CD4-positive, alpha-beta T cell treated with Interleukin-2 at 100 ng/mL for 4 hours (primary cell): ENCODE measurements around the gene OR8J3.
"Not testable (repeated sequence)": the region's sequence is repeated elsewhere in the genome, so short reads cannot be mapped to it uniquely, and the experiment has no call there.

Source experiments
- DNase-seq: peaks from one replicate; pipeline ENCODE4 v3.0.0-alpha.2; 2020; ENCODE audit warnings: low spot score

OR8J3 gene, protein sequence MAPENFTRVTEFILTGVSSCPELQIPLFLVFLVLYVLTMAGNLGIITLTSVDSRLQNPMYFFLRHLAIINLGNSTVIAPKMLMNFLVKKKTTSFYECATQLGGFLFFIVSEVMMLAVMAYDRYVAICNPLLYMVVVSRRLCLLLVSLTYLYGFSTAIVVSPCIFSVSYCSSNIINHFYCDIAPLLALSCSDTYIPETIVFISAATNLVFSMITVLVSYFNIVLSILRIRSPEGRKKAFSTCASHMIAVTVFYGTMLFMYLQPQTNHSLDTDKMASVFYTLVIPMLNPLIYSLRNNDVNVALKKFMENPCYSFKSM

DNA sequence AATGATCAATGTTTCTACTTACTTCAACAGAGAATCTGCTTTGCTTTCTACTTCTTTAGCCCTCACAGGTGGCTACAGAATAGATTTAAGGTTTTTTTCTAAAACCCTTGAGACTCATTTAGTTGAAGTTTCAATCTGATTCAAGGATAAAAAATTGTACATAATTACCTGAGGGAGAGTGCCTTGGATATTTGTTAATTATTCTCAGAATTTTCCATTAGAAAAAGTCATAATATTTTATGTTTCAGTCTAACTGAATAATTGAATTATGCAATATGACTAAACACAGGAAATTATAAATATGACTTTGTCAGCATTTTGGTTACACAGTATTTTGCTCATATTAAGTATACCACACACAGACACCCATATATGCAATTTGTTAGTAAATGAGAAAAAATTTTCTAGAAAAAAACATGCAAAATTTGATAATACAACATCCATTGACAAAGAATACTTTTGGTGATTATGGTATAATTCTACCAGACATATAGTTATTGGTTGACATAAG lies at the start of gene OR8J3:
TSS of gene OR8J3 (minus strand) at position 51 of the 511 bp plus-strand sequence. CDS start 2,483 bp downstream, outside the sequence.
- no peak for DNase-seq

DNA sequence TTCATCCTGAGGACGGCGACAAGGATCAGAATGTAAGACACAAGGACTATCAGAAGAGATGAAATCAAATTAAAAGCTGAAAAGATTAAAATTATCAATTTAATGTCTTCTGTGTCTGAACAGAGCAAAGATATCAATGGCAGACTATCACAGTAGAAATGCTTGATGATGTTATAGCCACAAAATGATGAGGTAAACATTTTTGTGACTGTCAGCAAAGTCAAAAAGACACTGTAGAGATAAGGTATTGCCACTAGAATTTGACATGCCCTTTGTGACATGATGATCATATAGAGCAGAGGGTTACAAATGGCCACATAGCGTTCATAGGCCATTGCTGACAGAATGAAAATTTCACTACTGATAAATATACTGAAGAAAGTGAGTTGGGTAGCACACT lies 48.6 kb upstream of the OR8J3 start:
- DNase-seq = no peak

DNA sequence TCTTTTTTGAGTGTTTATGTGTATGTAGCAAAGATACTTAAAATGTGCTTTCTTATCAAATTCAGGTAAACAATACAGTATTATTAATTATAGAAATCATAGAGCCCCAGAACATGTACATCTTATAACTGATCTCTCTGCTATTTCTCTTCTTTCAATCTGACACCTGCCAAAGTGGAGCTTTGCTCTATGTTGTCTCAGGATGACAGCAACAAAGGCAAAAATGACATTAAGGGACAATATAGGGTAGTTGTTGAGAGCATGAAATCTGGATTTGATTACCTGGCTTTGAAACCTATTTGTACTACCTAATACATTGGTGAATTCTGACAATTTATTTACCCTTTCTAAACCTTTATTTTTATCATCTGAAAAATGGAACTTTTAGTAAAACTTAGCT lies 43.5 kb upstream of the OR8J3 start:
- DNase-seq = no peak

DNA sequence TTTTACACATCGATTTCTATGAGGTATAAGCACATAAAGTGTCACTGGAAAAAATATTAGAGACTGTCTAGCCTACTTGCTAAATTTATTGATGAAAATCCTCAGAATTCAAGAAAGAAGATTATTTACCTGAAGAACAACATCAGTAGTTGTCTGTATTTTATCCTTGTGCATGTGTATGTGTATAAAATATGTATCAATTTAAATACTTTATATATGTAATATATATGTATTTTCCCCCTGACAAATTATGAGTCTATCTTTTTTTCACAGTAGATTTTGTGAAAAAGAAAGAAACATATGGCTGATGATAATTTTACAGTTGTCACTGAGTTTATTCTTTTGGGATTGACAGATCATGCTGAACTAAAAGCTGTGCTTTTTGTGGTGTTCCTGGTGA lies 36.3 kb upstream of the OR8J3 start, which contains the start of gene OR5J2:
TSS of gene OR5J2 (plus strand) at position 301 of the 400 bp plus-strand sequence. CDS start at position 301, 0 bp downstream.
- DNase-seq = no peak

DNA sequence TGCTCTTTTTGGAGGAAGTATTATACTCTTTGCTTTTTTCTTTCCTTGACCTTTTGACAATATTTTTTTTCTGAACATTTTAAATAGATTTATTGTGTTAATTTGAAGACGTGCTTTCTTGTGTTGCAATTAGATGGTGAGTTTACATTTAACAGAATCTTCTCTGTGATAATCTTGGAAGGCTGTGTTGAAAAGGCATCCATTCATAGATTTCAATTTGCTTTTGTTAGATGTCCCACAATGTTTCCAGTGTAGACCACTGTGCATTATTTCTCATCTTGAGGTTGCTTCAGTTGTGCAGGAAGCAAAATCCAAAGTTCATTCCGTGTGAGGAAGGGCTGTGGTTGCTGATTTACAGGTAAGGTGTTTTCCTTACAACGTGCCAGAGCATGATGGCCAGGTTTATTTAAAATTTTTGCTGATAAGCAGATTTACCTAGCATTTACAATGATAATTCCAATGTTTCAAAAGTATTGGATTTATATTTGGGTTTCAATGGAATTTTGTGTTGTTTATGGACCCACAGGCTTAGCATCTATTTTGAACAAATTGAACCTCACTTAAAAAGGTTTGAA lies 32.3 kb upstream of the OR8J3 start:
- no peak for DNase-seq

DNA sequence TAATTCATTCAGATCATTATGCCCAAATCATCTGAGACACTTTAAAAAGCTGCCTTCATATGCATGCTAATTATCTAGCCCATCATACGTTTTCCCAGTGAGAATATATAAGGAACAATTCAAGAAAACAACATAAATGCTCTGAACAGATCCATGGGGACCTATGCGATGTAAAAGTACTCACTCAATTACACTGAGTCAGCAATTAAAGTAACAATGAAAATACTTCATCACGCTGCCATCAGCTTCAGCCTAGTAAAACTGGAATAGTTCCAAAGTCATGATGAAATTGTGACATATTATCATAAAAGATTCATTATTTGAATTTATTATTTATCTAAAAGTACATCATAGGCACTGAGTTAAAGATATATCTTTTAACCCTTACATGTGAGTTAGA lies 23.8 kb upstream of the OR8J3 start:
- no peak for DNase-seq

DNA sequence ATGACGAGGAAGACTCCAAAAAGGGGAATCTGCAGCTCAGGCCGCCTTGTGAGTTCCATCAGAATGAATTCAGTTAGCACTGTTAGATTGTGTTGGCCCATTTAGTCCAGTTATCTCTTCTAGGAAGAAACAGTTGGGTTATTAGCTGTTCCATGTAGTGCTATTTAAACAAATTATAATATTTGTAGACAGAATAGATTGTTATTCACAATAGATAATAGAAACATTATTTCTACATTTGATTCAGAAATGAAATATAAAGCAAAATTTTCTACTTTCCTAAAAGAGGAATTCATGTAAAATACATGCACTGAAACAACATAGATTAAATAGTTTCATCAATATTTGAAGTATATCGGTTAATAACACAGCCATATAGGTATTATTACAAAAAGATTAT lies 20.2 kb upstream of the OR8J3 start, which contains the start of gene OR8K5:
TSS of gene OR8K5 (minus strand) at position 101 of the 400 bp plus-strand sequence. CDS start at position 101, 0 bp downstream.
- no peak for DNase-seq

DNA sequence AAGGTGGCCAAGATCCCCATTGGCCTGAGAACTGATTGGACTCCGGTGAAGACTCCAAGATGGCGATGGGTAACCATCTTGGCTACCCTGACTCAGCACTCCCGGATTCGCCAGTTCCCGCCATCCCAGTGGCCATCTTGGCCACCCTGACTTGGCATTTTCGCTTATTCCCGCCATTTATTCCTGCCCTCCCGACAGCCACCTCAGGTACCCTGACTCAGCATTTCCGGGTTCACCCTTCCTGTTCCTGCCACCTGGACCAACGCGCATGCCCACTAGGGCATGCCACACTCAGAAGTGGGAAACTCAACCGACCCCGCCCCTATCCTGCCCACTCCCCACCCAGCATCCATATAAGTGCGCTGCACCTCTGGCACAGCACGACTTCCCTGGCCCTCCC lies 12.3 kb upstream of the OR8J3 start:
- no peak for DNase-seq

DNA sequence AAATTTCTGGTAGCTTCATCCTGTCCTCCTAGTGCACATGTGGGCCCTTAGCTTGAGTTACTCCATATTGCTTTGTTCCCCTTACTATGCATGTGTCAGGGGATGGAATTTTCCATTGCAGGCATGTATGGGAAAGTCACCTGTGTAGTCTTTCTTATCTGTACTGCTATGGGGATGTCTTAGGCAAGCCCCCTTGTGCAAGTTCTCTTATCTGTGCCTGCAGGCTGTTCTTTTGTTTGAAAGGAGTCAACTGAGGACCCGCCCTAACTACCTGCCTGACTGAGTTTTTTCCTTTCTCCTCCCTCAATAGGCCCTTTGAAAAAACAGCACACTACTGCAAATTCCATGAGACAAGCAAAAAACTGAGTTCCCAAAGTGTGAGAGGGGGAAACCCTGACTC lies 11.4 kb upstream of the OR8J3 start:
- DNase-seq = no peak

DNA sequence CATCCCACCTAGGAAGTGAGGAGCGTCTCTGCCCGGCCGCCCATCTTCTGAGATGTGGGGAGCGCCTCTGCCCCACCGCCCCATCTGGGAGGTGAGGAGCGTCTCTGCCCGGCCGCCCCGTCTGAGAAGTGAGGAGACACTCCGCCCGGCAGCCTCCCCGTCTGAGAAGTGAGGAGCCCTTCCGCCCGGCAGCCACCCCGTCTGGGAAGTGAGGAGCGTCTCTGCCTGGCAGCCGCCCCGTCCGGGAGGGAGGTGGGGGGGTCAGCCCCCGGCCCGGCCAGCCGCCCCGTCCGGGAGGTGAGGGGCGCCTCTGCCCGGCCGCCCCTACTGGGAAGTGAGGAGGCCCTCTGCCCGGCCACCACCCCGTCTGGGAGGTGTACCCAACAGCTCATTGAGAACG lies 3.7 kb upstream of the OR8J3 start:
- not testable (repeated sequence) for DNase-seq

DNA sequence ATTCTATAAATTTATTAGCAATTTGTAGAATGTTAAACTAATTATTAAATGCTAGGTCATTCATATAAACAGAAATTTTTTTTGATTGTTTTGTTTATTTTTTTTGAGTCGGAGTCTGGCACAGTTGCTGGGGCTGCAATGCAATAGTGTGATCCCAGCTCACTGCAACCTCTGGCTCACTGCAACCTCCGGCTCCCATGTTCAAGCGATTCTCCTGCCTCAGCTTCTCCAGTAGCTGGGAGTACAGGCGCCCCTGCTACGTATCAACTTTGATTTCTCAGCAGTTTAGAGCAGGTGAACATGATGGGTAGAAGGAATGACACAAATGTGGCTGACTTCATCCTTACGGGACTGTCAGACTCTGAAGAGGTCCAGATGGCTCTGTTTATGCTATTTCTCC lies 17.9 kb downstream of the OR8J3 start, which contains the start of gene OR8H3:
TSS of gene OR8H3 (plus strand) at position 301 of the 400 bp plus-strand sequence. CDS start at position 301, 0 bp downstream.
- DNase-seq = no peak

DNA sequence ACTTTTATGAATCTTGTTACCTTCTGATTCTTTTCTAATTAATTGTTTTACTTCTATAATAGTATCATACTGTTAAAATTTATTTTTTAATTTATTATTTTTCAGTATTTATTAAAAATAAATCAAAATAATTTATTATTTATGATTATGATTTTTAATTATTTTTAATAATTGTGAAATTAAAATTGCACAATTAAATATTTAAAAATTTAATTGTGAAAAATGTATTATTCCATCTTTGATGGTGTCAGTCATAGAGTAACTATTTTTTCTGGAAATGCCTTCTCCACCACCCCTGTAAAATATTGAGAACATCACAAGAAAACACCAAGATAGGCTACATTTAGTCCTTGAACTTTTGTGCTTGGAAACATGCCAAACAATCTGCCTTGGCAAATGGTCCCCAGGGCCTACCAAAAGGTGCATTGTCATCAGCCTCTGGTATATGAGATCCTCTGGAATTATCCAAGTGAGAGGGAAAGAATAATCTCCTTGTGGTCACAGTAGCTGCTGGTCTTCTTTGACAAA lies 36.7 kb downstream of the OR8J3 start, which contains the start of gene OR8H2:
TSS of gene OR8H2 (plus strand) at position 478 of the 528 bp plus-strand sequence. CDS start 1,356 bp downstream, outside the sequence.
- no peak for DNase-seq

DNA sequence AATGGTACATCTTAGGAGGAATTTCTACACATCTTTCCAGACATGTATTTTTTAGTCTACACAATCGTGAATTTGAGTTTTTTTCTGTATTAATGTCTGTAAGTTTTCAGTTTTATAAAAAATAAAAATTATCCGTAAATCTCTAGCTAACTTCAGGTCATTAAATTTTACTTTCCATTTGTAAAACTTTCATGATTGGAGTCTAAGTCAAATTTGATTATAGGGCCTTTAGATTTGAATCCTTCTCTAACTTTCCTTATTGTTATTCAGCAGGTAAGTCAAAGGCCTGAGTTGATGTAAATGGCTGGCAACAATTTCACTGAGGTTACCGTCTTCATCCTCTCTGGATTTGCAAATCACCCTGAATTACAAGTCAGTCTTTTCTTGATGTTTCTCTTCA lies 47.0 kb downstream of the OR8J3 start, which contains the start of gene OR8I2:
TSS of gene OR8I2 (plus strand) at position 301 of the 400 bp plus-strand sequence. CDS start at position 301, 0 bp downstream.
- DNase-seq = no peak

DNA sequence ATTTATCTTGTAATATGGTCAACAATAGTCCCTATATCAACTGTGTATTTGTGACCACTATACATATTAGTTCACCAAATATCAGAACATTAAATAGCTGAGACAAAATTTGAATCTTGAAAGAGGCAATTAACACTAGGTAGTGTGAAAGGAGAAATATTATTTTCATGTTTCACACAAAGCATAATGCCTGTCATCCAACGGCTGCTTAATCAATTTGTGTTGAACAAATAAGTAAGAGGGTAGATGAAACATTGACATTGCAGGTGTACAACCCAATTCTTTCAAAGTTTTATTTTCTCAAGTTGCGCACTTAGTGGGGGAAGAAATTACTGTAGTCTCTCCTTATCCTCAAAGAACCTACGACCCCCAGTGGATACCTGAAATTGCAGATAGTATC lies 50.3 kb downstream of the OR8J3 start:
- no peak for DNase-seq
